OCI-LY7 (cell line): ENCODE results near the gene SMARCAL1. TPM values are rescaled to one million over a fixed set of nuclear protein-coding genes. Genes with fewer than 3 reads are reported as not detected.

Experiments
- BruUV-seq: library from RNA; stranded (reverse); fragments of 400-500 nt; replicated peaks from 2 replicates; lab custom pipeline; 2021; lab: Mats Ljungman, UMichigan
- CTCF ChIA-PET: fragments of 300-600 bp; sonication (Branson Sonifier 250); formaldehyde crosslinking; loops from one replicate; lab custom pipeline; 2022; ENCODE audit warnings: antibody characterized with exemption; ENCODE audit not compliant: unreplicated experiment; lab: Charles Lee
- POLR2A ChIA-PET: fragments of 300-600 bp; sonication (Branson Sonifier 250); formaldehyde crosslinking; loops from one replicate; lab custom pipeline; 2022; ENCODE audit warnings: antibody characterized with exemption; lab: Charles Lee
- DNase-seq: peaks from one replicate; pipeline ENCODE4 v3.0.0-alpha.2; 2015; ENCODE audit warnings: low spot score
- H2AFZ ChIP-seq: fragments of 200-600 bp; sonication (generic), shearing (Covaris generic); 2 replicates; pipeline ENCODE4 v1.6.1; 2014; ENCODE audit warnings: mild to moderate bottlenecking, antibody characterized with exemption, low read length, moderate library complexity
- H3K27ac ChIP-seq: fragments of 200-600 bp; sonication (generic); 2 replicates; pipeline ENCODE4 v1.5.1; 2014; ENCODE audit warnings: mixed run types, low read depth, mild to moderate bottlenecking, moderate library complexity, low read length, inconsistent platforms; ENCODE audit not compliant: poor library complexity, severe bottlenecking
- H3K36me3 ChIP-seq: fragments of 200-600 bp; sonication (generic); 2 replicates; pipeline ENCODE4 v1.6.1; 2014; ENCODE audit warnings: mild to moderate bottlenecking, antibody characterized with exemption, low read length, moderate library complexity, mixed read lengths; ENCODE audit not compliant: insufficient read depth
- H3K4me1 ChIP-seq: fragments of 200-600 bp; sonication (generic); 2 replicates; pipeline ENCODE4 v1.5.1; 2014; ENCODE audit warnings: mild to moderate bottlenecking, low read length; ENCODE audit not compliant: insufficient read depth, poor library complexity, severe bottlenecking
- H3K4me2 ChIP-seq: fragments of 200-600 bp; sonication (generic); 2 replicates; pipeline ENCODE4 v1.6.1; 2014; ENCODE audit warnings: mild to moderate bottlenecking, low read length
- H3K4me3 ChIP-seq: fragments of 200-600 bp; sonication (generic); 2 replicates; pipeline ENCODE4 v1.5.1; 2014; ENCODE audit warnings: mild to moderate bottlenecking, low read depth, low read length; ENCODE audit not compliant: poor library complexity, severe bottlenecking
- H3K79me2 ChIP-seq: fragments of 200-600 bp; sonication (generic); 2 replicates; pipeline ENCODE4 v1.6.1; 2016; ENCODE audit warnings: low read depth, mild to moderate bottlenecking, low read length, moderate library complexity, mixed read lengths; ENCODE audit not compliant: insufficient read depth
- H3K9me2 ChIP-seq: fragments of 200-600 bp; sonication (generic); 2 replicates; pipeline ENCODE4 v1.6.1; 2016; ENCODE audit warnings: mild to moderate bottlenecking, low read length, mixed read lengths; ENCODE audit not compliant: insufficient read depth
- H3K9me3 ChIP-seq: fragments of 200-600 bp; sonication (generic); 2 replicates; pipeline ENCODE4 v1.6.1; 2014; ENCODE audit warnings: mild to moderate bottlenecking, mixed run types, low read length, mixed read lengths
- H4K20me1 ChIP-seq: fragments of 200-600 bp; sonication (generic); 2 replicates; pipeline ENCODE4 v1.6.1; 2014; ENCODE audit warnings: mild to moderate bottlenecking, antibody characterized with exemption, low read length, moderate library complexity, mixed read lengths; ENCODE audit not compliant: insufficient read depth
- EZH2phosphoT487 ChIP-seq: fragments of 200-600 bp; sonication (generic); IDR thresholded peaks from 2 replicates; pipeline ENCODE4 v1.6.1; 2018; ENCODE audit warnings: low read depth, borderline replicate concordance, mild to moderate bottlenecking, mixed run types, antibody characterized with exemption, low read length, moderate library complexity, mixed read lengths
- intact Hi-C: fragments of 100-400 bp; cut with micrococcal nuclease; formaldehyde crosslinking; loops from one replicate; pipeline ENCODE4 v1.10.0; 2022; ENCODE audit not compliant: unreplicated experiment
- total RNA-seq, 2 experiments: library from RNA; depleted of rRNA in 1 of 2; stranded (reverse); fragments of >200 nt in 1 of 2; shearing (Covaris generic) in 1 of 2; gene quantifications; 2 replicates each; pipeline ENCODE4 v1.2.3, GENCODE V29; 2014 to 2022
- TF ChIP-seq, protein P1 (sequence below): fragments of 200-600 bp; sonication (generic); conservative IDR thresholded peaks from 2 replicates; pipeline ENCODE4 v1.5.1; 2014; ENCODE audit warnings: mild to moderate bottlenecking, antibody characterized with exemption, low read length, moderate library complexity, mixed read lengths

The SMARCAL1 gene
- total RNA-seq, 2 experiments from 2014 or later: 12.2 to 26.1 TPM

DNA sequence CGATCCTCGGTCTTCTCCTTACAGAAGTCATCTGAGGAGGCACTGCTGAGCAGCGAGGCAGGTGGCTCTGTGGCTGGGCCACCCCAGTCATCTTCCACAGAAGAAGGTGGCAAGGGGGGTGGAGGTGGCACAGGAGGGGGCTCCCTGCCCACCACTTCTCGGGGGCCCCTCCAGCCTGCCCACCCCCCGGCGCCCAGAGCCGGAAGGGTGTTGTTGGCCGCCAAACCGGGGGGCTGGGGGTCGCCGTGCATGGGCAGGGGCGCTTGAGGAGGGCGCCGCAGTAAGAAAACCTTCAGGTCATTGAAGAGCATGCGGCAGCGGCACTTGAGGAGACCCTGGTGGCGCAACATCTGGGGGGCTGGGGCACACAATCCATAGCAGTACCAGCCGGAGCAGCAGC is 42.5 kb upstream of the SMARCAL1 start:
- Histone ChIP-seq H4K20me1 (no peaks in the 10 kb centered on the region), H3K79me2 (no peaks in the 10 kb centered on the region), H3K9me2 (no peaks in the 10 kb centered on the region), H2AFZ (no peak overlapping the region), H3K4me1 (no peaks in the 10 kb centered on the region), H3K36me3 (no peaks in the 10 kb centered on the region), H3K4me3 (no peak overlapping the region), H3K4me2 (no peak overlapping the region), H3K27ac (no peak overlapping the region), H3K9me3 (no peaks in the 10 kb centered on the region)
- ChIA-PET CTCF (no interaction called here), POLR2A (no interaction called here)
- BruUV-seq: no TSS peak
- no peak for DNase-seq
- intact Hi-C loops: no loop called here
- no peak for TF ChIP-seq EZH2phosphoT487
- TF ChIP-seq, protein P1, sequence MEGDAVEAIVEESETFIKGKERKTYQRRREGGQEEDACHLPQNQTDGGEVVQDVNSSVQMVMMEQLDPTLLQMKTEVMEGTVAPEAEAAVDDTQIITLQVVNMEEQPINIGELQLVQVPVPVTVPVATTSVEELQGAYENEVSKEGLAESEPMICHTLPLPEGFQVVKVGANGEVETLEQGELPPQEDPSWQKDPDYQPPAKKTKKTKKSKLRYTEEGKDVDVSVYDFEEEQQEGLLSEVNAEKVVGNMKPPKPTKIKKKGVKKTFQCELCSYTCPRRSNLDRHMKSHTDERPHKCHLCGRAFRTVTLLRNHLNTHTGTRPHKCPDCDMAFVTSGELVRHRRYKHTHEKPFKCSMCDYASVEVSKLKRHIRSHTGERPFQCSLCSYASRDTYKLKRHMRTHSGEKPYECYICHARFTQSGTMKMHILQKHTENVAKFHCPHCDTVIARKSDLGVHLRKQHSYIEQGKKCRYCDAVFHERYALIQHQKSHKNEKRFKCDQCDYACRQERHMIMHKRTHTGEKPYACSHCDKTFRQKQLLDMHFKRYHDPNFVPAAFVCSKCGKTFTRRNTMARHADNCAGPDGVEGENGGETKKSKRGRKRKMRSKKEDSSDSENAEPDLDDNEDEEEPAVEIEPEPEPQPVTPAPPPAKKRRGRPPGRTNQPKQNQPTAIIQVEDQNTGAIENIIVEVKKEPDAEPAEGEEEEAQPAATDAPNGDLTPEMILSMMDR: no peak

DNA sequence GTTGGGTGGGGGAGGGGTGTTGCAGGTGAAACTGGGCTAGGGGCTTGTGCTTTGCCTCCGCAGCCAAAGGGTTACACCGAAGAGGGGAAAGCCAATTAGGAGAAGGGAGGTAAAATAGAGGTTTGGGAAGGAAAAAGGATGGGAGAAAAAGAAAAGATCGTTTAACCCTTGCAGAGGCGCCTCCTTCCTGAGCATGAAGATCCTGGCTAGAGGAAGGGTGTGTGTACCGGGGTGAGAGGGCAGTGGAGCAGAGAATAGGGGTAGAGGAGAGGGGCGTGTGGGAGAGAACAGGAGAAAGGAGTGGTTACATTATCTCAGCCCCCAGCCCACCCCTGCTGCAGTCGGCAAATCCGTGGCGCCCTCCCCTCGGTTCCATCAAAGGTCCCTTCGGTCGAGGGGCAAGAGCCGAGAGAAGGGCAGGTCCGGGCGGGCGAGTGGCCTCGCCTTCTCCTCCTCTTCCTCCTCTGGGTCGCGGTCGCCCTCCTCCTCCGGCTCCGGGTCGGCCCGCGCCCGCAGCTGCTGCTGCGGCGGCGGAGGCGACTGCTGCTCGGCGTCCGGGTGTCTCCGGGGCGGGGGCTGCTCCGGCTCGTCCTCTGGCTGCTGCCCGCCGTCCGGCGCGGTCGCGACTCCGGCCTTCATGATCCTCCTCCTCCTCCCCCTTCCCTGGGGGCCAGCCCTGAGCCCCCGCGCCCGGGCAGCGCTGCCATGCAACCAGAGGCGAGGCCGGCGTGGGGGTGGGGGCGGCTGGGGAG is 41.1 kb upstream of the SMARCAL1 start:
- Histone ChIP-seq H2AFZ (no peak overlapping the region), H3K4me1 (no peaks in the 10 kb centered on the region), H3K9me3 (no peaks in the 10 kb centered on the region), H3K4me2 (no peak overlapping the region), H3K9me2 (no peaks in the 10 kb centered on the region), H3K27ac (no peak overlapping the region), H3K4me3 (no peak overlapping the region), H3K36me3 (no peaks in the 10 kb centered on the region), H3K79me2 (no peaks in the 10 kb centered on the region), H4K20me1 (no peaks in the 10 kb centered on the region)
- intact Hi-C loops: no loop called here
- DNase-seq: no peak
- ChIA-PET POLR2A (interaction anchor here (0.6 kb wide), 1 partner anchor 84 kb away, joined by 3 read pairs; no protein-coding TSS in a partner anchor), CTCF (no interaction called here)
- BruUV-seq: no TSS peak
- TF ChIP-seq, protein P1: no peak
- TF ChIP-seq EZH2phosphoT487: no peak
